K562 (cell line): Measurements from ENCODE around the gene SH2B2. TPM values are rescaled to one million over a fixed set of nuclear protein-coding genes. Genes with fewer than 3 reads are reported as not detected.

Source experiments
- CBFA2T3 ChIP-seq: fragments of 450-650 bp; IDR thresholded peaks from 2 replicates; pipeline ENCODE4 v1.6.1; 2017
- FOXP4 ChIP-seq: sonication (generic); formaldehyde crosslinking; IDR thresholded peaks from 2 replicates; pipeline ENCODE4 v1.8.0; 2022; ENCODE audit warnings: mild to moderate bottlenecking, missing genetic modification reagents, borderline replicate concordance
- GMEB1 ChIP-seq: fragments of 250-450 bp; sonication (Bioruptor Pico); IDR thresholded peaks from 2 replicates; pipeline ENCODE4 v1.4.0; 2020; ENCODE audit warnings: mild to moderate bottlenecking
- KDM5B ChIP-seq: fragments of 200-600 bp; sonication (generic); IDR thresholded peaks from 2 replicates; pipeline ENCODE4 v1.6.1; 2012; ENCODE audit warnings: low read depth, mild to moderate bottlenecking, moderate library complexity, low read length, control low read depth, inconsistent platforms; ENCODE audit not compliant: insufficient replicate concordance
- LARP7 ChIP-seq: fragments of 450-650 bp; IDR thresholded peaks from 2 replicates; pipeline ENCODE4 v1.6.1; 2016
- MIER1 ChIP-seq: fragments of 450-650 bp; IDR thresholded peaks from 2 replicates; pipeline ENCODE4 v1.6.1; 2016; ENCODE audit warnings: antibody characterized with exemption, mild to moderate bottlenecking, low read depth
- PATZ1 ChIP-seq: fragments of 250-450 bp; sonication (Bioruptor Pico); IDR thresholded peaks from 2 replicates; pipeline ENCODE4 v1.5.0; 2020; ENCODE audit warnings: mild to moderate bottlenecking, borderline replicate concordance
- PHF8 ChIP-seq: fragments of 200-600 bp; sonication (generic); IDR thresholded peaks from 2 replicates; pipeline ENCODE4 v1.6.1; 2012; ENCODE audit warnings: mixed run types, mild to moderate bottlenecking, inconsistent platforms, low read length, moderate library complexity, borderline replicate concordance
- PRDM10 ChIP-seq: fragments of 450-650 bp; IDR thresholded peaks from 2 replicates; pipeline ENCODE4 v1.6.1; 2018; ENCODE audit not compliant: partially characterized antibody
- ZBTB12 ChIP-seq: fragments of 250-450 bp; sonication (Bioruptor Pico); IDR thresholded peaks from 2 replicates; pipeline ENCODE4 v1.4.0; 2020
- ZNF644 ChIP-seq: fragments of 200-800 bp; sonication (Bioruptor generic); IDR thresholded peaks from 2 replicates; pipeline ENCODE4 v1.6.1; 2016; ENCODE audit warnings: low read depth, missing genetic modification characterization, missing compliant biosample characterization
- ZNF778 ChIP-seq: fragments of 450-650 bp; formaldehyde crosslinking; IDR thresholded peaks from 2 replicates; pipeline ENCODE4 v1.4.0; 2020; ENCODE audit warnings: mild to moderate bottlenecking, moderate library complexity
- polyA plus RNA-seq, 8 experiments: library from polyadenylated mRNA; depleted of rRNA in 4 of 8; stranded (reverse) in 5 of 8; unstranded in 3 of 8; fragments of >200 nt; fragmentation: Nextera tagmentation in 2 of 8; fragmentation: Illumina TruSeq in 1 of 8; extraction: Ambion mirVana in 2 of 8; extraction: Trizol in 1 of 8; gene quantifications; 2 replicates each; pipeline versions ENCODE4 v1.2.1 to v1.2.3, GENCODE V29; 2011 to 2014; ENCODE audit warnings: inconsistent platforms in 1 of 8, missing spikeins in 1 of 8
- total RNA-seq, 7 experiments: library from RNA; depleted of rRNA in 6 of 7; stranded (reverse); fragments of >200 nt in 6 of 7; fragmentation: Illumina TruSeq in 2 of 7; extraction: Trizol in 2 of 7; gene quantifications; 2 replicates each; pipeline versions ENCODE4 v1.2.1 to v1.2.3, GENCODE V29; 2011 to 2021; ENCODE audit warnings: low replicate concordance in 1 of 7
- TF ChIP-seq, protein P1 (sequence below): fragments of 450-650 bp; conservative IDR thresholded peaks from 2 replicates; pipeline ENCODE4 v1.6.1; 2016; ENCODE audit warnings: missing genetic modification characterization, low read depth, mild to moderate bottlenecking, control low read depth, missing compliant biosample characterization

Gene SH2B2
- total and polyA plus RNA-seq, 9 of the 15 experiments (the other 6 are each of a cell fraction or from before 2014, with no cell fraction given) = 0.03 to 0.89 (median 0.07) TPM; not detected in 4

GRCh38 chr7:102286237-102287110, at the start of gene SH2B2 (continued):
- TF ChIP-seq PATZ1 (CRISPR knock-in tag) = no peak
- no peak for TF ChIP-seq GMEB1 (CRISPR knock-in tag)
- TF ChIP-seq MIER1 = no peak
- no peak for TF ChIP-seq CBFA2T3
- no peak for TF ChIP-seq ZNF644 (tag)
- peak; percentile 70 for TF ChIP-seq PHF8
- no peak for TF ChIP-seq ZBTB12 (CRISPR knock-in tag)
- TF ChIP-seq, protein P1, sequence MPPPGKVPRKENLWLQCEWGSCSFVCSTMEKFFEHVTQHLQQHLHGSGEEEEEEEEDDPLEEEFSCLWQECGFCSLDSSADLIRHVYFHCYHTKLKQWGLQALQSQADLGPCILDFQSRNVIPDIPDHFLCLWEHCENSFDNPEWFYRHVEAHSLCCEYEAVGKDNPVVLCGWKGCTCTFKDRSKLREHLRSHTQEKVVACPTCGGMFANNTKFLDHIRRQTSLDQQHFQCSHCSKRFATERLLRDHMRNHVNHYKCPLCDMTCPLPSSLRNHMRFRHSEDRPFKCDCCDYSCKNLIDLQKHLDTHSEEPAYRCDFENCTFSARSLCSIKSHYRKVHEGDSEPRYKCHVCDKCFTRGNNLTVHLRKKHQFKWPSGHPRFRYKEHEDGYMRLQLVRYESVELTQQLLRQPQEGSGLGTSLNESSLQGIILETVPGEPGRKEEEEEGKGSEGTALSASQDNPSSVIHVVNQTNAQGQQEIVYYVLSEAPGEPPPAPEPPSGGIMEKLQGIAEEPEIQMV (tag) = no peak
- TF ChIP-seq ZNF778 (CRISPR knock-in tag) = no peak
- no peak for TF ChIP-seq FOXP4 (CRISPR knock-in tag)
- TF ChIP-seq LARP7 = no peak
- TF ChIP-seq KDM5B = peak; percentile 41
- TF ChIP-seq PRDM10 = peak; percentile 54
